ENCODE data around the gene POP5.
"Not testable (repeated sequence)": the region's sequence is repeated elsewhere in the genome, so short reads cannot be mapped to it uniquely, and the experiment has no call there.

POP5 gene

DNA sequence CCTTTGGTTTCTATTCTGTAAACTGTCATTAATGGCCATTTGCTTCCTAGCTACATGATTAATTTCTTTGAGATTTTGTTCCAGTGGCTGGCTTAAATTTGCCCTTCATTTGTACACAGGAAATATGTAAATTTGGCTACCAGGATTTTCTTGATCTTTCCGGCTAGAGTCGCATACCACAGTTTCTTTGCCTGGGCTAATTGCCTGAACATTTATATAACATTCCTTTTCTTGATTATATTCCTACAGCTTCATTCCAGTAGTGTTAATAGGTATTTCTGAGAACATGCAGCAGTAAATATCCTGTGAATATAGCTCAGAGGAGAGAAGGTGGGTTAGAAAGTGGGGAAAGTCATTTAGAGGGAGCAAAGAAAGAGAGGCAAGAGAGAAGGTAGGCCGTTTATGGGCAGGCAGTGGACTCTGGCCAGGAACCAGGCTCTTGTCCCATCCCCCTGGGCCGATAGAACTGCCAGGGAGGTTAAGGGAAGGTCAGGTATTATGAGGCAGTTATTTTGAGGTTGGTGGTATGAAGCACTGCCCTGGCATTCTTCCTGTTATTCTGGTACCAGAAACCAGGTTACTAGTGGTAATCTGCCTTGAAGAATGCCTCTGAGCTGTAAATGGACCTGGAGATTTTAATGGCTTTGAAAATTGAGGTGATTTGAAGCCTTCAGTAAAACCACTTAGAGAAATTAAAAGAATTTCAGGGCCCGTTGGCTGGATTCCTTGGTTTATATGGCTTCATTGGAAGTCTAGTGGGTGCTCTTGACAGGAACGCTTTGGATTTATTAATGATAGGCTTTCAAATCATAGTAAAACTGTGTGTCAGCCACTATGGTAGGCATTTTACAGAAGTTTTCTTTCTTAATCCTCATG, 42.7 kb downstream of the POP5 start:
- Histone ChIP-seq H3K9ac (ENCODE audit: low read depth in 1 of 2, low read length in 2 of 2) (peak overlapping the region; percentile 9 to 53), H3K4me1 (ENCODE audit: control insufficient read depth in 1 of 2, insufficient read depth in 2 of 2, low read length in 2 of 2) (peaks cover 41 to 53% of the 10 kb centered on the region in 2 donors), H3K36me3 (ENCODE audit: control insufficient read depth in 1 of 2, insufficient read depth in 2 of 2, low read length in 2 of 2) (peaks cover 0 to 23% of the 10 kb centered on the region in 2 donors), H3K27ac (ENCODE audit: low read depth, low read length) (peak overlapping the region; percentile 45), H3K4me3 (ENCODE audit: low read depth in 1 of 2, low read length in 2 of 2) (peak overlapping the region; percentile 79 to 80), H3K9me3 (ENCODE audit: control insufficient read depth in 1 of 2, low read length in 2 of 2) (no peaks in the 10 kb centered on the region), H3K27me3 (ENCODE audit: control insufficient read depth in 1 of 2, insufficient read depth in 2 of 2, low read length in 2 of 2) (no peaks in the 10 kb centered on the region)

DNA sequence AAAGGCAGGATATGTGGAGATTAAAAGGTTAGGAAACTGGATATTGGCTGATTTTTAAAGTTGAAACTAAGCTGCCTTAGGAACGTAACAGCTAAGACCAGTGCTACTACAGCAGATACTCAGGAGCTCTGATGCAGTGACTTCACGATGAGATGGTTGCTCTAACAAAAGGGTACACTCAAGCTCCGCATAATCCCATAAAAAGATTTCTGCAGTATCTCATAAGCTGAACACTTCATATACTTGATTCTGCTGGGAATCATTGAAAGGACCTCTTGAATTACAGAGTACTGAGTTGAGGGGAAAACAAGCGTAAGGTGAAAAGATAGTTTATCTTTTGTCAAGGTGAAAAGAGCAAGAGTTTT, 43.4 kb downstream of the POP5 start:
- Histone ChIP-seq H3K9ac (ENCODE audit: low read depth in 1 of 2, low read length in 2 of 2) (peak overlapping the region; percentile 9 to 53), H3K36me3 (ENCODE audit: control insufficient read depth in 1 of 2, insufficient read depth in 2 of 2, low read length in 2 of 2) (peaks cover 0 to 23% of the 10 kb centered on the region in 2 donors), H3K4me1 (ENCODE audit: control insufficient read depth in 1 of 2, insufficient read depth in 2 of 2, low read length in 2 of 2) (peaks cover 41 to 53% of the 10 kb centered on the region in 2 donors), H3K27me3 (ENCODE audit: control insufficient read depth in 1 of 2, insufficient read depth in 2 of 2, low read length in 2 of 2) (no peaks in the 10 kb centered on the region), H3K27ac (ENCODE audit: low read depth, low read length) (peak overlapping the region; percentile 45), H3K4me3 (ENCODE audit: low read depth in 1 of 2, low read length in 2 of 2) (peak overlapping the region; percentile 79 to 80), H3K9me3 (ENCODE audit: control insufficient read depth in 1 of 2, low read length in 2 of 2) (no peaks in the 10 kb centered on the region)

GRCh38 chr12:120536064-120536791, 45.0 kb downstream of the POP5 start:
- Histone ChIP-seq H3K27me3 (ENCODE audit: control insufficient read depth in 1 of 2, insufficient read depth in 2 of 2, low read length in 2 of 2) (no peaks in the 10 kb centered on the region), H3K9ac (ENCODE audit: low read depth in 1 of 2, low read length in 2 of 2) (peak overlapping the region; percentile 74 to 89), H3K9me3 (ENCODE audit: control insufficient read depth in 1 of 2, low read length in 2 of 2) (no peaks in the 10 kb centered on the region), H3K27ac (ENCODE audit: low read depth, low read length) (no peak overlapping the region), H3K4me3 (ENCODE audit: low read depth in 1 of 2, low read length in 2 of 2) (peak overlapping the region; percentile 79 to 80), H3K36me3 (ENCODE audit: control insufficient read depth in 1 of 2, insufficient read depth in 2 of 2, low read length in 2 of 2) (peaks cover 0 to 14% of the 10 kb centered on the region in 2 donors), H3K4me1 (ENCODE audit: control insufficient read depth in 1 of 2, insufficient read depth in 2 of 2, low read length in 2 of 2) (peaks cover 41 to 50% of the 10 kb centered on the region in 2 donors)

DNA sequence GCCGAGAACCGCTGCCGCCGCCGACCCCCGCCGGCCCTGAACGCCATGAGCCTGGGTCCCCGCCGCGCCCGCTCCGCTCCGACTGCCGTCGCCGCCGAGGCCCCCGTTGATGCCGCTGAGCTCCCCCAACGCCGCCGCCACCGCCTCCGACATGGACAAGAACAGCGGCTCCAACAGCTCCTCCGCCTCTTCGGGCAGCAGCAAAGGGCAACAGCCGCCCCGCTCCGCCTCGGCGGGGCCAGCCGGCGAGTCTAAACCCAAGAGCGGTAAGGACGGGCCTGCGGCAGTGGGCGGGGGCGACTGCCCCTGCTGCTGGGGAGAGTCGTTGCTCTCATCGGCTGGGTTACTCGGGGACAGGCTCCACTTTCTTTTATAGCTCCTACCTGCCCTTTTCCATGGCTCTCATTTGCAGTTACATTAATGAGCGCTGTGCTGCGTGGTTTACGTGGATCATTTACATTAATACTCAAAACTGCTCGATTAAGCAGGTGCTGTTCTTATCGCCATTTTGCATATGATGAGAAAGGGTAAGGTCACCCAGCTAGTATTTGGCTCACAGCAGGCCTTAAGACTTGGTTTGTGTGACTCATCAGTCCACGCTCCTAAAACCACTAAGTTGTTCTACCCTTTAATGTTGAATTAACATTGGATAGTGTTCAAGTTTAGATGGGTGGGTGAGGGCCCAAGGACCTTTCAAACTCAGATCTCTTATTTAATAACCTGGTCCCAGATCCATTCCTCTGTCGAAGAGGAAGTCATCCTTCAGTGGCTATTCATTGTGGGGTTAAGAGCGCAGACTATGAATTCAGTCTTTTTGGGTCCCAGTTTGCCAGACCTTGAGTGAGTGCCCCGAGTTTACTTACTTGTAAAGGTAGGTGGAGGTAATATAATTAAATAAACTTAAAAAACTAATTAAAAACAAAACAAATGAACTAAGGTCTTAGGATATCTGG, 46.2 kb downstream of the POP5 start:
- peaks cover 0 to 10% of the 10 kb centered on the region in 2 donors for H3K36me3 ChIP-seq (ENCODE audit: control insufficient read depth in 1 of 2, insufficient read depth in 2 of 2, low read length in 2 of 2)
- no peaks in the 10 kb centered on the region for H3K27me3 ChIP-seq (ENCODE audit: control insufficient read depth in 1 of 2, insufficient read depth in 2 of 2, low read length in 2 of 2)
- H3K9ac ChIP-seq (ENCODE audit: low read depth in 1 of 2, low read length in 2 of 2) = peak overlapping the region; percentile 74 to 89
- peaks cover 34 to 44% of the 10 kb centered on the region in 2 donors for H3K4me1 ChIP-seq (ENCODE audit: control insufficient read depth in 1 of 2, insufficient read depth in 2 of 2, low read length in 2 of 2)
- peak overlapping the region; percentile 86 for H3K27ac ChIP-seq (ENCODE audit: low read depth, low read length)
- peak overlapping the region; percentile 79 to 80 for H3K4me3 ChIP-seq (ENCODE audit: low read depth in 1 of 2, low read length in 2 of 2)
- no peaks in the 10 kb centered on the region for H3K9me3 ChIP-seq (ENCODE audit: control insufficient read depth in 1 of 2, low read length in 2 of 2)

DNA sequence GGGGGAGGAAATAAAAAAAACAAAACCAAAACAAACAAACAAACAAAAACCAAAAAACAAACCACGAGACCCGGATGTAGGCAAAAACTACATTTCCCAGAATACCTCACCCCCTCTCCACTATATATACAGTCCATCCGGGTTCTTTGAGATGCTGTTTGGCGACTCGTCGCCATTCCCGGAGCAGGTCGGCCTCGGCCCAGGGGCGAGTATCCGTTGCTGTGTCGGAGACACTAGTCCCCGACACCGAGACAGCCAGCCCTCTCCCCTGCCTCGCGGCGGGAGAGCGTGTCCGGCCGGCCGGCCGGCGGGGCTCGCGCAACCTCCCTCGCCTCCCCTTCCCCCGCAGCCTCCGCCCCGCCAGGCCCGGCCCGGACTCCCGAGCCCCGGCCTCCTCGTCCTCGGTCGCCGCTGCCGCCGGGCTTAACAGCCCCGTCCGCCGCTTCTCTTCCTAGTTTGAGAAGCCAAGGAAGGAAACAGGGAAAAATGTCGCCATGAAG, 46.9 kb downstream of the POP5 start, which contains the start of gene RNF10:
Gene RNF10 (plus strand): TSS at position 154 of the 500 bp plus-strand sequence. CDS start 456 bp downstream, outside the sequence.
- Histone ChIP-seq H3K4me1 (ENCODE audit: control insufficient read depth in 1 of 2, insufficient read depth in 2 of 2, low read length in 2 of 2) (peaks cover 29 to 37% of the 10 kb centered on the region in 2 donors), H3K27ac (ENCODE audit: low read depth, low read length) (peak within 1 kb of the TSS; percentile 86), H3K4me3 (ENCODE audit: low read depth in 1 of 2, low read length in 2 of 2) (peak within 1 kb of the TSS; percentile 79 to 80), H3K9ac (ENCODE audit: low read depth in 1 of 2, low read length in 2 of 2) (peak within 1 kb of the TSS; percentile 74 to 89), H3K27me3 (ENCODE audit: control insufficient read depth in 1 of 2, insufficient read depth in 2 of 2, low read length in 2 of 2) (no peaks in the 10 kb centered on the region), H3K9me3 (ENCODE audit: control insufficient read depth in 1 of 2, low read length in 2 of 2) (no peaks in the 10 kb centered on the region), H3K36me3 (ENCODE audit: control insufficient read depth in 1 of 2, insufficient read depth in 2 of 2, low read length in 2 of 2) (peaks cover 0 to 4% of the 10 kb centered on the region in 2 donors)

DNA sequence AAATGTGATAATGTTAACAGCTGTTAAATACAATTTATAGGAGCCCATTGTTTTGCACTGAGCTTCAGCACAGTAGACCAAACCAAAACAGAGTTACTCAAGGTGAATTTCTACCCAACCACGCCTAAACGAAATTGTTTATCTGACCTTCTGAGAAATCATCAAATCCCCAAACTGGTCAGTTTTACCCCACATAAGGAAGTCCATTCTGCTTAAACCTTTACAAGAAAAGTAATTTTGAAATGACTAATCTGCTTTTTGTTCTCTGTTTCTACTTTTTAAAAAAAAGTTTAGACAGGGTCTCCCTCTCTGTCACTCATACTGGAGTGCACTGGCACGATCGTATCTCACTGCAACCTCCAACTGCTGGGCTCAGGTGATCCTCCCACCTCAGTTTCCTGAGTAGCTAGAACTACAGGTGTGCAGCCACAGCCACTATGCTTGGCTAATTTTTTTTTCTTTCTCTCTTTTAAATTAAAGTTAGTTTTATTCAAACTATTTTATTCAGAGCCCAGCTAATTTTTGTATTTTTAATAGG, 48.4 kb downstream of the POP5 start:
- Histone ChIP-seq H3K27me3 (ENCODE audit: control insufficient read depth in 1 of 2, insufficient read depth in 2 of 2, low read length in 2 of 2) (no peaks in the 10 kb centered on the region), H3K4me3 (ENCODE audit: low read depth in 1 of 2, low read length in 2 of 2) (no peak overlapping the region), H3K27ac (ENCODE audit: low read depth, low read length) (no peak overlapping the region), H3K9ac (ENCODE audit: low read depth in 1 of 2, low read length in 2 of 2) (no peak overlapping the region), H3K36me3 (ENCODE audit: control insufficient read depth in 1 of 2, insufficient read depth in 2 of 2, low read length in 2 of 2) (peaks cover 0 to 4% of the 10 kb centered on the region in 2 donors), H3K4me1 (ENCODE audit: control insufficient read depth in 1 of 2, insufficient read depth in 2 of 2, low read length in 2 of 2) (peaks cover 18 to 27% of the 10 kb centered on the region in 2 donors), H3K9me3 (ENCODE audit: control insufficient read depth in 1 of 2, low read length in 2 of 2) (no peaks in the 10 kb centered on the region)

GRCh38 chr12:120530418-120530761, 50.8 kb downstream of the POP5 start:
- not testable (repeated sequence) for H3K9ac ChIP-seq (ENCODE audit: low read depth in 1 of 2, low read length in 2 of 2)
- H3K4me3 ChIP-seq (ENCODE audit: low read depth in 1 of 2, low read length in 2 of 2) = peak overlapping the region; percentile 82 to 93

GRCh38 chr12:120529641-120530417, 51.4 kb downstream of the POP5 start:
- H3K9me3 ChIP-seq (ENCODE audit: control insufficient read depth in 1 of 2, low read length in 2 of 2) = no peaks in the 10 kb centered on the region
- H3K4me3 ChIP-seq (ENCODE audit: low read depth in 1 of 2, low read length in 2 of 2) = peak overlapping the region; percentile 82 to 93
- H3K4me1 ChIP-seq (ENCODE audit: control insufficient read depth in 1 of 2, insufficient read depth in 2 of 2, low read length in 2 of 2) = peaks cover 4 to 5% of the 10 kb centered on the region in 2 donors
- H3K9ac ChIP-seq (ENCODE audit: low read depth in 1 of 2, low read length in 2 of 2) = peak overlapping the region; percentile 79 to 98
- peak overlapping the region; percentile 85 for H3K27ac ChIP-seq (ENCODE audit: low read depth, low read length)
- no peaks in the 10 kb centered on the region for H3K36me3 ChIP-seq (ENCODE audit: control insufficient read depth in 1 of 2, insufficient read depth in 2 of 2, low read length in 2 of 2)
- H3K27me3 ChIP-seq (ENCODE audit: control insufficient read depth in 1 of 2, insufficient read depth in 2 of 2, low read length in 2 of 2) = no peaks in the 10 kb centered on the region

More at GRCh38 chr12:120530418-120530761, 50.8 kb downstream of the POP5 start:
- H3K27me3 ChIP-seq (ENCODE audit: control insufficient read depth in 1 of 2, insufficient read depth in 2 of 2, low read length in 2 of 2); H3K27ac ChIP-seq (ENCODE audit: low read depth, low read length); H3K9me3 ChIP-seq (ENCODE audit: control insufficient read depth in 1 of 2, low read length in 2 of 2); H3K4me1 ChIP-seq (ENCODE audit: control insufficient read depth in 1 of 2, insufficient read depth in 2 of 2, low read length in 2 of 2); H3K36me3 ChIP-seq (ENCODE audit: control insufficient read depth in 1 of 2, insufficient read depth in 2 of 2, low read length in 2 of 2): not testable (repeated sequence)

Measured in duodenal mucosa (tissue), 2 donors.